T-helper 1 cell treated with Interleukin-12 subunit alpha and Interleukin-12 subunit beta and Interleukin-4 antibody, amounts not matched to agents 30 μg/mL and 1 μg/mL, for 36 hours (primary cell): Measurements from ENCODE around the gene NEGR1.

ENCODE experiments used
- H3K27ac Mint-ChIP-seq: one replicate; pipeline ENCODE4 v1.8.0; 2021; ENCODE audit warnings: mild to moderate bottlenecking, mixed read lengths
- H3K27me3 Mint-ChIP-seq: one replicate; pipeline ENCODE4 v1.8.0; 2021; ENCODE audit warnings: low read depth, mixed read lengths
- H3K36me3 Mint-ChIP-seq: one replicate; pipeline ENCODE4 v1.8.0; 2021; ENCODE audit warnings: low read depth, mixed read lengths
- H3K4me1 Mint-ChIP-seq: one replicate; pipeline ENCODE4 v1.8.0; 2021; ENCODE audit warnings: low read depth, mixed read lengths
- H3K4me3 Mint-ChIP-seq: one replicate; pipeline ENCODE4 v1.8.0; 2021; ENCODE audit warnings: mild to moderate bottlenecking, moderate library complexity, mixed read lengths
- H3K9me3 Mint-ChIP-seq: one replicate; pipeline ENCODE4 v1.8.0; 2021; ENCODE audit warnings: mixed read lengths

NEGR1 gene

DNA sequence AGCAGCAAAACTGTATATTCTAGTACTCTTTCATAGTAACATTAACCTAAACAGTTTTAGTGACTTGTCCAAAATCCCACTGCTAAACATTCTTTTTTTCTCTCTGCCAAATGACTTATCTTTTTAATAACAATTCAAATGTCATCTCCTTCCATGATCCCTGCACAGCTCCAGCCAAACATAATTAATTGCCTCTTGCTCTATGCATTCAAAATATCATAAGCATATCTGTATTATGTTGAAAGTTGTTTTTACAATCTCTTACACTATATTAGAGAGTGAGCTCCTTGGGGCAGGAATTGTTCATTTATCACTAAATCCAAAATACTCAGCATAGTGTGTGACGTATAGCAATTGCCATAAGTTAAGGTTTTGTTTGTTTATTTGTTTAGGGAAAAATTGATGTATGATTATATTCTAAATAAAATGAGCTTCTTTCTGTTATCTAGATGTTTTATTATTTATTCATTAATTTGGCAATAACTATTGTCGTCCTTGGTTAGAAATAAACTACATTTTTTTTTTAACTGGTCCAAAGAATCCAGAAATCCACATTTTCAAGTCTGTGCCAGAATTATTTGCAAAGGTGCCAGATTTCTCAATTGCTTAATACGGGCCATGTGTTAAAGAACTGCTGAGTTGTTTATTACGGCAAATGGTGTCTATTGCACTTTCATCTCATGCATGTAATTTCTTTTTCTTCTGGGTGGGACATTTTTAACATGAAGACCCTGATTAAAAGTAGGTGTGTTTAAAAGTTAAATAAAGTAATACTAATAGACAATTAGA lies 624.3 kb downstream of the NEGR1 start:
- H3K27me3 Mint-ChIP-seq: no peaks in the 10 kb centered on the region
- no peak overlapping the region for H3K4me3 Mint-ChIP-seq
- H3K27ac Mint-ChIP-seq: no peak overlapping the region
- H3K9me3 Mint-ChIP-seq: no peaks in the 10 kb centered on the region
- H3K36me3 Mint-ChIP-seq: no peaks in the 10 kb centered on the region
- H3K4me1 Mint-ChIP-seq: no peaks in the 10 kb centered on the region

DNA sequence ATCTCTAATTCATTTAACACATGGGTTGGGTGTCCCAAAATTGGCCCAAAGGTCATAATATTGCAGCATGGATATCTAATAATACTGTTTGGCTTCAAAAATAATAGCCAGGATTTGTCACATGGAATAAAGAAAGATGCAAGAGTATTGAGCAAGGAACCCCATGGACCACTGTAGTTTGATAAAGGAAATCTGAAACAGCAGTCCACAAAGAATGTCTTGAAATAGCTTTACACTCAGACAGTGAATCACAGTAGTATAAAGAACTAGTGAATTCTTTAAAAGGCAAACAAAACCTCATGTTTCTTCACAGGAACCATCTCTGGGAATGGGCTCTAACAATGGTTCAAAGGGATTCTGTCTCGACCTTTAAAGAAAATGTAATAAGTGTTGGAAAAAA lies 625.4 kb downstream of the NEGR1 start:
- Mint-ChIP-seq H3K9me3 (no peaks in the 10 kb centered on the region), H3K4me3 (no peak overlapping the region), H3K36me3 (no peaks in the 10 kb centered on the region), H3K4me1 (no peaks in the 10 kb centered on the region), H3K27me3 (no peaks in the 10 kb centered on the region), H3K27ac (no peak overlapping the region)

DNA sequence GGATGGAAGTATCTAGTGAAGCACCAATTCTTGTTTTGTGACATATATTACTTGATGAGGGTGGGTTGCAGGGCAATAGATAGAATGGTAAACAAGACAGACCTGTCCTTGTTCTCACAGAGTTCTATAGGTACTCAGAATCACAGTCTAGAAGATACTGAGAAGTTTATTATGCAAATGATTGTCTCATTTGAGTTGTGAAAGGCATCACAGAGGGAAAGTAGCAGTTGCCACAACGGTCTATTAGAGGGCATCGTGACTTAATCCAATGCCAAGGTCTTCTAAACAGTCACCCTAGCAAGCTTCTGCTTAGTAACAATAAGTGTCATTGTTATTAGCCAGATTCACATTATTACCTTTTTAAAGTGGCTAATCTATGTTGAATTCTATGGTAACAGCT lies 626.7 kb downstream of the NEGR1 start:
- Mint-ChIP-seq H3K9me3 (no peaks in the 10 kb centered on the region), H3K4me1 (no peaks in the 10 kb centered on the region), H3K4me3 (no peak overlapping the region), H3K36me3 (no peaks in the 10 kb centered on the region), H3K27me3 (no peaks in the 10 kb centered on the region), H3K27ac (no peak overlapping the region)

- Mint-ChIP-seq H3K27me3 (no peaks in the 10 kb centered on the region), H3K9me3 (no peaks in the 10 kb centered on the region), H3K27ac (no peak overlapping the region), H3K4me3 (no peak overlapping the region), H3K36me3 (no peaks in the 10 kb centered on the region), H3K4me1 (no peaks in the 10 kb centered on the region)
Measured at GRCh38 chr1:71653952-71654351, 628.4 kb downstream of the NEGR1 start.

GRCh38 chr1:71651214-71651613 lies 631.1 kb downstream of the NEGR1 start:
- H3K9me3 Mint-ChIP-seq: no peaks in the 10 kb centered on the region
- no peaks in the 10 kb centered on the region for H3K4me1 Mint-ChIP-seq
- H3K36me3 Mint-ChIP-seq: no peaks in the 10 kb centered on the region
- no peak overlapping the region for H3K4me3 Mint-ChIP-seq
- H3K27ac Mint-ChIP-seq: no peak overlapping the region
- H3K27me3 Mint-ChIP-seq: no peaks in the 10 kb centered on the region

GRCh38 chr1:71650119-71650518 lies 632.2 kb downstream of the NEGR1 start:
- no peaks in the 10 kb centered on the region for H3K27me3 Mint-ChIP-seq
- no peaks in the 10 kb centered on the region for H3K4me1 Mint-ChIP-seq
- no peaks in the 10 kb centered on the region for H3K36me3 Mint-ChIP-seq
- H3K9me3 Mint-ChIP-seq: no peaks in the 10 kb centered on the region
- H3K27ac Mint-ChIP-seq: no peak overlapping the region
- H3K4me3 Mint-ChIP-seq: no peak overlapping the region

- Mint-ChIP-seq H3K27me3 (no peaks in the 10 kb centered on the region), H3K36me3 (no peaks in the 10 kb centered on the region), H3K9me3 (no peaks in the 10 kb centered on the region)
Measured at GRCh38 chr1:71649608-71650007, 632.7 kb downstream of the NEGR1 start.

DNA sequence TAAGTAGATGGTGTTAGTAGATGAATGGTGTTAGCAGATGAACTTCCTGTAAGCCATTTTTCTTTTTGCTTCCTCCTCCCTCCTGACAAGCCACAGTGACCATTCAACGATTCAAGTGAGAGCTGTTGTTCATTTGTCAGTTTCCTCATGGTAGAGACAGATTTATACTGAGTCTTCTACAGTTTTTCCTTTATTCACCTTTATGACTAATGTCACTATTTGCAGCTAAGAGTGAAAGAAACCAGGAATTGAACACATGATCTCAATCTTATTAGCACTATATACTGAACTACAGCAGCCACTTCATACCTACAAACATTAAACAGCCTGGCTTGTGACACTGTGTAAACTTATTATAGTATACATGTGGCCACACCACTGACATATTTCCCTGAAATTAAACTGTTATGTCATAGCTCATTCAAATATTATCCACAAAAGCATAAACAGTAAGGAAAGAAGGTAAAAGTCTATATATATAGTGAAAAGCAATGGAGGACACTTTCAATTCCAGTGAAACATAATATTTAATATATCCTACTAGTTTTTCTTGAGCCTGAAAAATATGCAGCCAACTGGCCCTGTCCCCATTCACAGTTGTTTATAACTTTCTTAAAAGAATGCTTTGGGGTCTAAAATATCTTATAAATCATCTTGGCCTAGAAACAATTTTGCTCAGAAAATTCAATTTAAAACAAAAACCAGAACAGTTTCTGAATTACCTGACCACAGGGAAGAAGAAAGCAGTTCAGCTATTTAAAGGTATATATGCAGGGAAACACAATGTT lies 634.6 kb downstream of the NEGR1 start:
- Mint-ChIP-seq H3K9me3 (no peaks in the 10 kb centered on the region), H3K4me1 (no peaks in the 10 kb centered on the region), H3K36me3 (no peaks in the 10 kb centered on the region), H3K27ac (no peak overlapping the region), H3K4me3 (no peak overlapping the region), H3K27me3 (no peaks in the 10 kb centered on the region)

More at GRCh38 chr1:71649608-71650007, 632.7 kb downstream of the NEGR1 start:
- no peaks in the 10 kb centered on the region for H3K4me1 Mint-ChIP-seq
- no peak overlapping the region for H3K4me3 Mint-ChIP-seq
- no peak overlapping the region for H3K27ac Mint-ChIP-seq

DNA sequence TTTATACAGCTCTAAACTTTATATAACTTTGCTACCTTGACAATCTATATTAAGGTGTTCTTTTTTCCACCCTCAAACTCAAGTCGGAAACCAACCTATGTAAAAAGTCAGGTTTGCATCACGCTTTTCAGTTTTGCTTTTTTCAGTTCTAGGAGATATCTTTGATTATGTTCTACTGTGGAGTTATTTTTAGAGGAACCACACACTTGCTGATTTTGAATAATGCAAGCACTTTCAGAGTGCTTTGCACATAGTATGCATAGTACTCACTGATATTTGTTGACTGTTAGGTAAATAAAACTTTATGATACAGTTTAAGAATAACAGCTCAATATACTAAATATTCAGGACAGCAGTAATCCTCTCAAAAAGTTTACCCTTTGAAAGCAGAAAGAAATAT lies 637.3 kb downstream of the NEGR1 start:
- Mint-ChIP-seq H3K27me3 (no peaks in the 10 kb centered on the region), H3K4me1 (no peaks in the 10 kb centered on the region), H3K4me3 (no peak overlapping the region), H3K36me3 (no peaks in the 10 kb centered on the region), H3K27ac (no peak overlapping the region), H3K9me3 (no peaks in the 10 kb centered on the region)

DNA sequence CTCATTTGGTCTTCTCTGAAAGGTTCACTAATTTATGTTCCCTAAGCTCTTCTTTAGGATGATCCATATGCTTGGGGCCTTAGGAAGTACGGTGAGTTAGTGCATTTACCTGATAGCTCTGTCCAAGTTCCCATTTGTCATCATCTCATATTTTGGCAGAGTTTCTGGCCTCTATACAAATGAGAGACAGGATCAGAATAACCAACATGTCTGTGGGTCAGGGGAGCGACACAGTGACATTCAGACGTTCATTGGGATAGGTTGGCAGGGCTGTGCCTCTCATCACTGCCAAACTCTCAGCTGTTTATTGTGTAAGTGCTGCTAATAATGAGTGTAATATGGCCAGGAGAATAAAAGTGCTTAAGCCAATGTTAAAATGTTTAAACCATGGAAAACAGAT lies 640.4 kb downstream of the NEGR1 start:
- H3K9me3 Mint-ChIP-seq: no peaks in the 10 kb centered on the region
- no peaks in the 10 kb centered on the region for H3K36me3 Mint-ChIP-seq
- H3K27ac Mint-ChIP-seq: no peak overlapping the region
- no peak overlapping the region for H3K4me3 Mint-ChIP-seq
- H3K4me1 Mint-ChIP-seq: no peaks in the 10 kb centered on the region
- no peaks in the 10 kb centered on the region for H3K27me3 Mint-ChIP-seq

DNA sequence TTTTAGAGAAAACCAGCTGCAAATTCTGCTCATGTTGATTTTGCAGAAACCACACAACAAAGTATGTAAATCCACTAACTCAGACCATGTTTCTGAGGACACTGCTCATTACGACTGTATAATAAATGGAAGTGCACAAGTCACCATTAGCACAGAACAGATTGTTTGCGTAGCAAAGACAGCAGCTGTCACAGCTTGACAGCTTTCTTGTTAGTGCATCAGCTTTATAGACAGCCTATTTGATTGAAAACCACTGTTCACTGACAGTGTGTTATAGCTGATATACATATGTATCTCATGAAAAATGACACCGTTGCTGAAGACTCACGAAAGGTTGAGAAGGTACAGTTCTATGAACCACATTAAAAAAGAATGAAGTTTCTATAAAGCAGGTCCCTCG lies 641.3 kb downstream of the NEGR1 start:
- H3K27ac Mint-ChIP-seq: no peak overlapping the region
- H3K36me3 Mint-ChIP-seq: no peaks in the 10 kb centered on the region
- no peaks in the 10 kb centered on the region for H3K9me3 Mint-ChIP-seq
- no peaks in the 10 kb centered on the region for H3K4me1 Mint-ChIP-seq
- H3K27me3 Mint-ChIP-seq: no peaks in the 10 kb centered on the region
- H3K4me3 Mint-ChIP-seq: no peak overlapping the region

DNA sequence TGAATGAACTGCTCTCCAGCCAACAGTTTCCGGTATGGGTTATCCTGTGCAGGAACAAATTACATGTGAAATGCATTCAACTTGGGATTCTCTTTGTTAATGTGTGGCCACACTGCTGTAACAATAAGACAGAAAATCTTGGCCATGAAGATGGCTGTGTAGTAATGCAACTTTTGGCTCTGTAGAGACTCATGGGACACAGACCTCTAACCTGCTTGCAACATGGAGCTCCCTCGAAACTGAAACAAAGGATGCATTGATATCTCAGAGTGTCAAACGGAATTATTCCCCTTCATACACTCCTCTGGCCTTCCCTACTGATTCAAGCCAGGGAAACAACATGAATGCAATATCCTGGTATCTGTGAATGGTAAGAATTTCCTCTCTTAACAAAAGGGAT lies 642.2 kb downstream of the NEGR1 start:
- no peaks in the 10 kb centered on the region for H3K4me1 Mint-ChIP-seq
- H3K27me3 Mint-ChIP-seq: no peaks in the 10 kb centered on the region
- no peak overlapping the region for H3K27ac Mint-ChIP-seq
- H3K4me3 Mint-ChIP-seq: no peak overlapping the region
- H3K9me3 Mint-ChIP-seq: no peaks in the 10 kb centered on the region
- no peaks in the 10 kb centered on the region for H3K36me3 Mint-ChIP-seq

DNA sequence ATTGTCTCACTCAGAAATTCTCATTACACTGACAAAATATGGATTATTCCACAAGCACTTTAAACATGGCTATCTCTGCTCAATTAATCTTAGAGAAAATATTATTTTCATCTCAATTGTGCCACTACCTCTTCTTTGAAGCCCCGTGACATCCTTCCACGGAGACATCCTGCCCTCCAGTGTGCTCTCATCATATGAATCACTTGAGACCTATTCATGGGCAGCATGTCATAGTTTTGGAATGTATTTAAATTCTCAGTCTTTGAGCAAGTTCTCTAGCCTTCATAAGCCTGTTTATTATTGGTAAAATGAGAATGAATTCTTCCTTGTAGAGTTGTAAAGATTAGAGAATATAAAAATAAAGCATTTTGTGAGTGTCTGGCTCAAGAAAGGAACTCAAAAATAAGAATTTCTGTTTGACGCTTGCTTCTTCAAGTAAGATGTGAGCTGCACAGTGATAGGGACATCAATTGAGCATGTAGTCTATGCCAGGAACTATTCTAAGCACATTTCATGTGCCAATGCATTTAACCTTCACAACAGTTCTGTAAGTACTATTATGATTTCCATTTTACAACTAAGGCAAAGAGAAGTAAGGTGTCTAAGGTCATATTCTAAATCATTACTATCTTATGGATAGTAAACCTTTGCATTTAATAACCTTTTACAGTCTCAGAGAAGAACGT lies 644.1 kb downstream of the NEGR1 start:
- Mint-ChIP-seq H3K36me3 (no peaks in the 10 kb centered on the region), H3K27me3 (no peaks in the 10 kb centered on the region), H3K4me1 (no peaks in the 10 kb centered on the region), H3K27ac (no peak overlapping the region), H3K4me3 (no peak overlapping the region), H3K9me3 (no peaks in the 10 kb centered on the region)

- Mint-ChIP-seq H3K9me3 (no peaks in the 10 kb centered on the region), H3K27ac (no peak overlapping the region), H3K36me3 (no peaks in the 10 kb centered on the region), H3K27me3 (no peaks in the 10 kb centered on the region), H3K4me3 (no peak overlapping the region), H3K4me1 (no peaks in the 10 kb centered on the region)
Measured at GRCh38 chr1:71635568-71635967, 646.8 kb downstream of the NEGR1 start.

DNA sequence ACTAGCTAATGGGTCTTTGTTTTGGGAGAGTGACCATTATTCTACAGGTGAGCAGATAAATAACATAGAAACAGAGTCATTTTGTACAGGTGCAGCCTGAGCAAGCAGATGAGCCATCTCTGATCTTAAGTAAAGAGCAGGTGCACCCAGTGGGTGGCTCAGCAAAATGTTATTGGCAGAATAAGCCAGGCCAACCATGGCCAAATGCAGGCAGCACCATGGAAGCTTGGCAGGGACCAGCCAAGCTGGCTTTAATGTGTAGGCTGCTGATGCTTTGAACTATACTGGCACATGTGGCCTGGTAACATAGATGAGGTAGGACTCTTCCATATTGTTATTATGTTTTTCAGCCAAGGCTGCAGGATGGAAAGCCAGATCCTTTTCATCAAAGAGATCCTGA lies 648.2 kb downstream of the NEGR1 start:
- H3K4me1 Mint-ChIP-seq: no peaks in the 10 kb centered on the region
- H3K36me3 Mint-ChIP-seq: no peaks in the 10 kb centered on the region
- H3K4me3 Mint-ChIP-seq: no peak overlapping the region
- H3K27me3 Mint-ChIP-seq: no peaks in the 10 kb centered on the region
- H3K27ac Mint-ChIP-seq: no peak overlapping the region
- H3K9me3 Mint-ChIP-seq: peaks cover 4% of the 10 kb centered on the region
